IMR-90 (cell line): Measurements from ENCODE around the gene VPS33A.

Source experiments
- CTCF ChIP-seq: conservative IDR thresholded peaks from 2 replicates; pipeline ENCODE4 v1.5.1; 2012; ENCODE audit warnings: mild to moderate bottlenecking, low read depth, low read length, improper control_type of control experiment
- POLR2A ChIP-seq: IDR thresholded peaks from 2 replicates; pipeline ENCODE4 v1.6.1; 2012; ENCODE audit warnings: mild to moderate bottlenecking, low read depth, low read length
- RCOR1 ChIP-seq: IDR thresholded peaks from 2 replicates; pipeline ENCODE4 v1.6.1; 2012; ENCODE audit warnings: mild to moderate bottlenecking, low read length, improper control_type of control experiment; ENCODE audit not compliant: insufficient replicate concordance

- TF ChIP-seq POLR2A (no peak), CTCF (no peak), RCOR1 (no peak)
These were observed 81.8 kb downstream of the VPS33A start for GRCh38 chr12:122184517-122184916.
